Ishikawa (cell line): ENCODE results near the gene DCAF17.

Experiments used
- CEBPB ChIP-seq: IDR thresholded peaks from 2 replicates; pipeline ENCODE4 v1.6.1; 2012
- EGR1 ChIP-seq: IDR thresholded peaks from 2 replicates; pipeline ENCODE4 v1.6.1; 2012
- EP300 ChIP-seq: IDR thresholded peaks from 2 replicates; pipeline ENCODE4 v1.6.1; 2012; ENCODE audit warnings: borderline replicate concordance
- MAX ChIP-seq: IDR thresholded peaks from 2 replicates; pipeline ENCODE4 v1.6.1; 2012
- REST ChIP-seq: IDR thresholded peaks from 2 replicates; pipeline ENCODE4 v1.6.1; 2012; ENCODE audit warnings: low read depth, mild to moderate bottlenecking
- TAF1 ChIP-seq: IDR thresholded peaks from 2 replicates; pipeline ENCODE4 v1.6.1; 2012; ENCODE audit warnings: low read depth, mild to moderate bottlenecking
- TCF12 ChIP-seq: IDR thresholded peaks from 2 replicates; pipeline ENCODE4 v1.6.1; 2012; ENCODE audit warnings: low read depth
- USF1 ChIP-seq: IDR thresholded peaks from 2 replicates; pipeline ENCODE4 v1.6.1; 2012
- YY1 ChIP-seq: IDR thresholded peaks from 2 replicates; pipeline ENCODE4 v1.6.1; 2012; ENCODE audit warnings: low read depth

GRCh38 chr2:171512014-171512413 lies 78.0 kb downstream of the DCAF17 start:
- TF ChIP-seq EP300 (no peak), YY1 (no peak), REST (no peak), CEBPB (no peak), EGR1 (no peak), TAF1 (no peak), MAX (no peak), USF1 (no peak), TCF12 (no peak)
